ENCODE results near the gene SHC2. TPM values are rescaled to one million over a fixed set of nuclear protein-coding genes. Genes with fewer than 3 reads are reported as not detected.

SHC2 gene
- total and polyA plus RNA-seq, 2 of the 8 experiments (the other 6 are each of a cell fraction or from before 2014, with no cell fraction given), result 4.4 to 7.3 TPM

DNA sequence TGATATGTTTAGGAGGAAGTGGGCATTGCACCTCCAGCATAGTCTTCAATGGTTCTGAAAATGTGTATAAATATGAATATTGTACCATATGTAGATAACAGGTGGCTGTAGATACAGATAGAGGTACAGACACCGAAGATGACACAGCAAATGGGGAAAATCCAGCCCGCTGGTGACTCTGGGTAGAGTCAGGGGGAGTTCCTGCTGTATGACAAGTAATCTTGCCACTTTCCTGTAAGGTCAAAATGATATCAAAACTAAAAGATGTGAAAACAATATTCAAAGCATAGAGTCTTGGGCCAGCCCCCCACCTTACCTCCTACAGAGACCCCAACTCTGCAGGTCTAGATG is 69.7 kb downstream of the SHC2 start:
- peaks cover 19% of the 10 kb centered on the region for H3K23me2 ChIP-seq (ENCODE audit: low read depth, low read length)
- H4K8ac ChIP-seq (ENCODE audit: extremely low read depth, insufficient read depth, low read length), result no peak overlapping the region
- no peak overlapping the region for H3K9ac ChIP-seq (replicated peaks in 1 of 4; ENCODE audit: extremely low read depth in 1 of 4, low read depth in 3 of 4, low read length in 3 of 4)
- H3K4ac ChIP-seq (replicated peaks; ENCODE audit: insufficient read length, low read depth, low read length), result no peak overlapping the region
- no peak overlapping the region for H3K27ac ChIP-seq (ENCODE audit: low read depth, low read length)
- peaks cover 0 to 3% of the 10 kb centered on the region in 2 experiments for H4K20me1 ChIP-seq (replicated peaks in 1 of 2; ENCODE audit: control insufficient read depth in 1 of 2, insufficient read depth in 2 of 2, low read length in 2 of 2)
- no peak overlapping the region for H3K23ac ChIP-seq (ENCODE audit: insufficient read length)
- H3K4me2 ChIP-seq (ENCODE audit: insufficient read depth in 1 of 2, low read depth in 2 of 2, low read length in 2 of 2), result no peak overlapping the region
- no peak overlapping the region for H2BK20ac ChIP-seq (ENCODE audit: low read length)
- no peaks in the 10 kb centered on the region for H3K79me1 ChIP-seq (ENCODE audit: low read depth, low read length)
- H3K9me3 ChIP-seq (ENCODE audit: insufficient read depth in 2 of 2, low read depth in 1 of 2, low read length in 1 of 2), result peaks cover 8 to 13% of the 10 kb centered on the region in 2 experiments; a peak in 3 of 4 replicates
- 100% methylated on average over 2 of the region's 2 CpGs; no CpG with 5 or more reads in 1 of the 2 experiments for WGBS, 2 experiments (ENCODE audit: extremely low coverage in 1 of 2, insufficient coverage in 1 of 2, insufficient read length in 1 of 2, insufficient replicate concordance in 2 of 2, low coverage in 1 of 2, low lambda C conversion rate in 2 of 2, missing lambda C conversion rate in 1 of 2)
- no peak overlapping the region for H4K5ac ChIP-seq (ENCODE audit: insufficient read length, low read depth, low read length)
- CTCF ChIA-PET (ENCODE audit: partially characterized antibody), result interaction anchor here (0.8 to 1.0 kb wide), 2 partner anchors 15 to 92 kb away, joined by 3 to 4 read pairs; no protein-coding TSS in a partner anchor
- no peak overlapping the region for H2AFZ ChIP-seq (ENCODE audit: low read length)
- H3K4me1 ChIP-seq (replicated peaks in 1 of 4; ENCODE audit: control insufficient read depth in 3 of 4, insufficient read depth in 4 of 4, low read length in 3 of 4), result peaks cover 0 to 11% (median 3%) of the 10 kb centered on the region in 4 experiments; a peak in 5 of 7 replicates
- no peak overlapping the region for H4K91ac ChIP-seq (replicated peaks; ENCODE audit: insufficient read length, low read length)
- no peak for FAIRE-seq
- H2BK5ac ChIP-seq (ENCODE audit: low read depth, low read length), result no peak overlapping the region
- H3K79me2 ChIP-seq (ENCODE audit: control insufficient read depth in 1 of 2, insufficient read depth in 2 of 2, low read length in 2 of 2), result no peaks in the 10 kb centered on the region
- no peak for TF ChIP-seq GABPA (IDR thresholded peaks at IDR 0.05; ENCODE audit: borderline replicate concordance, insufficient read depth, low read length)
- no peak for TF ChIP-seq RNF2 (IDR thresholded peaks at IDR 0.05; ENCODE audit: borderline replicate concordance, low read depth, low read length, missing control alignments, poor library complexity, severe bottlenecking)
- no peak for TF ChIP-seq SP2 (IDR thresholded peaks at IDR 0.05; ENCODE audit: low read length)
- TF ChIP-seq ASH2L (IDR thresholded peaks at IDR 0.05; ENCODE audit: low read length), result no peak
- TF ChIP-seq CBX5 (IDR thresholded peaks at IDR 0.05; ENCODE audit: low read depth, low read length), result no peak
- no peak for TF ChIP-seq SUZ12 (IDR thresholded peaks at IDR 0.05; ENCODE audit: low read length)
- no peak for TF ChIP-seq SAP30 (IDR thresholded peaks at IDR 0.05; ENCODE audit: insufficient read depth, insufficient replicate concordance, low read length)
- TF ChIP-seq MAFK (IDR thresholded peaks at IDR 0.05; ENCODE audit: low read depth, low read length), result no peak
- no peak for TF ChIP-seq CHD1 (IDR thresholded peaks at IDR 0.05; ENCODE audit: low read depth, low read length)
- TF ChIP-seq EP300 (IDR thresholded peaks at IDR 0.05; ENCODE audit: borderline replicate concordance in 1 of 2, low read depth in 2 of 2, low read length in 2 of 2), result no peak
- no peaks in the 10 kb centered on the region for H3K36me3 ChIP-seq (ENCODE audit: control insufficient read depth in 2 of 4, insufficient read depth in 4 of 4, low read length in 3 of 4)
- H2BK120ac ChIP-seq (replicated peaks; ENCODE audit: low read depth, low read length), result no peak overlapping the region
- no peak overlapping the region for H2BK15ac ChIP-seq (ENCODE audit: low read length)
- no peak overlapping the region for H3K4me3 ChIP-seq (ENCODE audit: extremely low read depth in 1 of 4, insufficient read depth in 2 of 4, low read depth in 3 of 4, low read length in 4 of 4)
- no peaks in the 10 kb centered on the region for H3K27me3 ChIP-seq (replicated peaks in 1 of 4; ENCODE audit: control insufficient read depth in 3 of 4, extremely low read depth in 1 of 4, insufficient read depth in 3 of 4, low read length in 3 of 4)
- H2BK12ac ChIP-seq (ENCODE audit: low read depth, low read length), result no peak overlapping the region
- POLR2A ChIA-PET (ENCODE audit: partially characterized antibody), result no interaction called here
- no peak overlapping the region for H3K56ac ChIP-seq (replicated peaks; ENCODE audit: insufficient read length, low read depth, low read length)
- no peak overlapping the region for H3K18ac ChIP-seq (ENCODE audit: extremely low read depth, low read length)
- H3K14ac ChIP-seq (ENCODE audit: insufficient read length), result no peak overlapping the region
- no peak for DNase-seq (ENCODE audit: low read depth in 1 of 2, low spot score in 2 of 2)
- H2AK5ac ChIP-seq (ENCODE audit: low read depth, low read length), result no peak overlapping the region

Measured in H1 (cell line).